Stomach (tissue), 9 donors: Measurements from ENCODE around the gene PRLR. TPM values are rescaled to one million over a fixed set of nuclear protein-coding genes. Genes with fewer than 3 reads are reported as not detected.

Source experiments
- DNase-seq, 2 donors: peaks; one replicate each; pipeline versions ENCODE4 v3.0.0 to v3.0.0-alpha.2; 2013 to 2019
- H3K27ac ChIP-seq, 5 donors: fragments of 200-600 bp in 4 of 5; sonication (generic) in 4 of 5; one replicate each; pipeline ENCODE4 v1.5.1; 2013 to 2019; ENCODE audit warnings: mild to moderate bottlenecking in 1 of 5, moderate library complexity in 1 of 5
- H3K27me3 ChIP-seq, 3 donors: fragments of 200-600 bp; sonication (generic); one replicate each; pipeline ENCODE4 v1.5.1; 2017 to 2019; ENCODE audit warnings: mixed run types in 1 of 3
- H3K36me3 ChIP-seq, 4 donors: fragments of 200-600 bp; sonication (generic); 1 replicate in 3 of 4; 2 replicates in 1 of 4; pipeline ENCODE4 v1.5.1; 2016 to 2019
- H3K4me1 ChIP-seq, 4 donors: fragments of 200-600 bp; sonication (generic); one replicate each; pipeline ENCODE4 v1.5.1; 2016 to 2019
- H3K4me3 ChIP-seq, 4 donors: fragments of 200-600 bp; sonication (generic) in 3 of 4; one replicate each; pipeline ENCODE4 v1.5.1; 2016 to 2019; ENCODE audit warnings: mild to moderate bottlenecking in 1 of 4
- H3K9me3 ChIP-seq, 4 donors: fragments of 200-600 bp; sonication (generic); one replicate each; pipeline ENCODE4 v1.5.1; 2016 to 2019
- CTCF ChIP-seq, 7 experiments: fragments of 450-650 bp in 4 of 7; fragments of 200-600 bp in 3 of 7; sonication (generic) in 3 of 7; IDR thresholded peaks; one replicate each; pipeline ENCODE4 v1.5.1; 2016 to 2019; ENCODE audit warnings: antibody characterized with exemption in 7 of 7, control low read depth in 2 of 7, mild to moderate bottlenecking in 1 of 7
- EP300 ChIP-seq: sonication (generic); formaldehyde crosslinking; IDR thresholded peaks from one replicate; pipeline ENCODE4 v1.6.1; 2017; ENCODE audit warnings: antibody characterized with exemption
- POLR2A ChIP-seq, 4 donors: fragments of 450-650 bp; IDR thresholded peaks; one replicate each; pipeline ENCODE4 v1.6.1; 2016; ENCODE audit warnings: antibody characterized with exemption in 4 of 4, control low read depth in 2 of 4, mild to moderate bottlenecking in 1 of 4, moderate library complexity in 1 of 4
- POLR2AphosphoS5 ChIP-seq, 3 donors: sonication (generic); formaldehyde crosslinking; IDR thresholded peaks; one replicate each; pipeline ENCODE4 v1.6.1; 2016; ENCODE audit warnings: antibody characterized with exemption in 3 of 3
- WGBS, 5 donors: extraction: QIAGEN DNeasy Blood & Tissue Kit in 3 of 5; methylation state at CpG; one replicate each; pipeline versions ENCODE4 v1.1.5 to v1.1.7; 2013 to 2018; 5-methylcytosine and 5-hydroxymethylcytosine counted together
- intact Hi-C: fragments of 100-400 bp; cut with DNase I; formaldehyde crosslinking; loops from one replicate; pipeline ENCODE4 v1.15.1; 2023; ENCODE audit warnings: low total_unique reads
- polyA plus RNA-seq, 3 donors: library from polyadenylated mRNA; stranded (reverse); fragments of 200-250 nt; gene quantifications; one replicate each; pipeline ENCODE4 v1.2.3, GENCODE V29; 2013
- total RNA-seq, 5 donors: library from RNA; depleted of rRNA; stranded (reverse); fragments of >200 nt; gene quantifications; one replicate each; pipeline versions ENCODE4 v1.1.0 to v1.2.3, GENCODE V29; 2014 to 2016
- donor health status: healthy with polysubstance abuse.
- donor health status: Bipolar disorder and iron deficiency.
- donor health status: healthy.

The PRLR gene
- total and polyA plus RNA-seq, 8 donors: 0.56 to 33.2 (median 4.5) TPM; not detected in 1

- intact Hi-C loops: no loop called here
- DNase-seq: peak; percentile 68 to 71
- Histone ChIP-seq H3K27ac (no peak overlapping the region), H3K4me1 (peaks cover 16 to 18% (median 17%) of the 10 kb centered on the region in 4 donors), H3K9me3 (no peaks in the 10 kb centered on the region), H3K4me3 (no peak overlapping the region), H3K36me3 (no peaks in the 10 kb centered on the region), H3K27me3 (no peaks in the 10 kb centered on the region)
- WGBS, 5 donors: 55 to 60% (median 57%) methylated on average over 5 of the region's 5 CpGs
- no peak for TF ChIP-seq EP300
- peak in 5 of 7 experiments; percentile 17 to 44 (median 36) for TF ChIP-seq CTCF (IDR thresholded peaks at IDR 0.05)
These were observed 27.8 kb downstream of the PRLR start for GRCh38 chr5:35202319-35203111.

- intact Hi-C loops: no loop called here
- Histone ChIP-seq H3K4me1 (peaks cover 16 to 21% (median 19%) of the 10 kb centered on the region in 4 donors), H3K36me3 (no peaks in the 10 kb centered on the region), H3K27me3 (no peaks in the 10 kb centered on the region), H3K4me3 (no peak overlapping the region), H3K27ac (no peak overlapping the region), H3K9me3 (no peaks in the 10 kb centered on the region)
- WGBS, 5 donors: 79 to 96% (median 93%) methylated on average over 2 of the region's 2 CpGs
- no peak for DNase-seq
- no peak for TF ChIP-seq POLR2A (IDR thresholded peaks at IDR 0.05)
- TF ChIP-seq EP300: no peak
- no peak for TF ChIP-seq CTCF (IDR thresholded peaks at IDR 0.05)
- TF ChIP-seq POLR2AphosphoS5 (IDR thresholded peaks at IDR 0.05): no peak
These were observed 29.0 kb downstream of the PRLR start for GRCh38 chr5:35201291-35201690.

GRCh38 chr5:35199886-35200285 is 30.4 kb downstream of the PRLR start:
- no peaks in the 10 kb centered on the region for H3K9me3 ChIP-seq
- intact Hi-C loops: no loop called here
- H3K4me1 ChIP-seq: peaks cover 16 to 21% (median 19%) of the 10 kb centered on the region in 4 donors
- no peaks in the 10 kb centered on the region for H3K36me3 ChIP-seq
- H3K27me3 ChIP-seq: no peaks in the 10 kb centered on the region
- no peak for DNase-seq
- 60 to 87% (median 68%) methylated on average over 3 of the region's 3 CpGs for WGBS, 5 donors
- no peak for TF ChIP-seq POLR2AphosphoS5 (IDR thresholded peaks at IDR 0.05)
- TF ChIP-seq POLR2A (IDR thresholded peaks at IDR 0.05): no peak
- TF ChIP-seq EP300: no peak
- TF ChIP-seq CTCF (IDR thresholded peaks at IDR 0.05): no peak
- no peak overlapping the region for H3K4me3 ChIP-seq
- H3K27ac ChIP-seq: no peak overlapping the region

- intact Hi-C loops: no loop called here
- WGBS, 5 donors: 36 to 53% (median 47%) methylated on average over 4 of the region's 4 CpGs
- Histone ChIP-seq H3K27me3 (no peaks in the 10 kb centered on the region), H3K9me3 (no peaks in the 10 kb centered on the region), H3K4me1 (peaks cover 16 to 21% (median 19%) of the 10 kb centered on the region in 4 donors), H3K4me3 (no peak overlapping the region), H3K36me3 (no peaks in the 10 kb centered on the region), H3K27ac (peak overlapping the region in 3 of 5 donors; percentile 44 to 60 (median 45))
- peak in 1 of 2 donors; percentile 67 for DNase-seq
- TF ChIP-seq CTCF (IDR thresholded peaks at IDR 0.05): no peak
- TF ChIP-seq POLR2A (IDR thresholded peaks at IDR 0.05): no peak
- no peak for TF ChIP-seq EP300
- no peak for TF ChIP-seq POLR2AphosphoS5 (IDR thresholded peaks at IDR 0.05)
These were observed 31.6 kb downstream of the PRLR start for GRCh38 chr5:35198686-35199085.
